ENCODE results near the gene PANK2.
"Not testable (repeated sequence)": the region's sequence is repeated elsewhere in the genome, so short reads cannot be mapped to it uniquely, and the experiment has no call there.

PANK2 gene

DNA sequence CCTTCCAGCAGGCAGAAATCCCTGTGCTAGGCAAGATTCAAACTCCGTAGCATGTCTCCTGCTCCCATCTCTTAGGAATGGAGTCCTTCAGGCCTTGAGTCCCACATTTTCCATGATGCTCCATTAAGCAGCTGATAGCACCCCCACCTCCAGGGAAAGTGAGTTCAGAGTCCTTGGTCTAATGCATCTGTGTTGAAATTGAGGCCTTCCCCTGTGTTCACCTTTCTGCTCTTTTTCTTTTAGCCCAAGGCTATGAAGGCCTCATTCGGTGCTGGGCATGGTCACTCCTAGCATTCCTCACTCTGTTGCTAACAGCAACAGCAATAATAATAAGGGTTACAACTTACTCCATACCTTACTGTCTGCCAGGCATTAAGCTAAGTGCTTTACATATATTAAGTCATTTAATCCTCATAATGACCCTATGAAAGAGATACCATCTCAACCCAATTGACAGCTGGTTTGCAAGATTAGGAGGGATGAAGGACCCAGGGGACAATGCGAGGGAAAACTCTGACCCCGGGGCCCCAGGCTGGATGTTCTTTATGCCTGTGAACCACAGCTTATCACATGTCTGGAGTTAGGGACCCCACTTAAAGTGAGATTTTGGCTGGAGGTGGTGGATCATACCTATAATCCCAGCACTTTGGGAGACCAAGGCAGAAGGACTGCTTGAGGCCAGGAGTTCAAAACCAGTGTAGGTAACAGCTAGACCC is 17.5 kb upstream of the PANK2 start:
- no peak for DNase-seq (ENCODE audit: low read depth)

DNA sequence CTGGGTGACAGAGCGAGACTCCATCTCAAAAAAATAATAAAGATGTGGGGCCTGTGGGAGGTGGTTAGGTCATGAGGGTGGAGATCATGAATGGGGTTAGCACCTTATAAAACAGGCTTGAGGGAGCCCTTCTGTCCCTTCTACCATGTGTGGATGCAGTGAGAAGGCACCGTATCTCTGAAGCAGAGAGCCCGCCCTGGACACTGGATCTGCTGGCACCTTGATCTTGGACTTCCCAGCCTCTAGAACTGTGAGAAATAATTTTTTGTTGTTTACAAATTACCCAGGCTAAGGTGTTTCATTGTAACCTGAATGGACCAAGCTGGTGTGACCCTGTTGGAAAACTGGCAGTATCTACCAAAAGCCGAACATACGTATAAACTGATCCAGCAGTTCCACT is 15.7 kb upstream of the PANK2 start:
- no peak for DNase-seq (ENCODE audit: low read depth)

- DNase-seq (ENCODE audit: low read depth): no peak
Measured at GRCh38 chr20:3874194-3874844, 14.9 kb upstream of the PANK2 start.

GRCh38 chr20:3875378-3875974 is 13.7 kb upstream of the PANK2 start:
- no peak for DNase-seq (ENCODE audit: low read depth)

DNA sequence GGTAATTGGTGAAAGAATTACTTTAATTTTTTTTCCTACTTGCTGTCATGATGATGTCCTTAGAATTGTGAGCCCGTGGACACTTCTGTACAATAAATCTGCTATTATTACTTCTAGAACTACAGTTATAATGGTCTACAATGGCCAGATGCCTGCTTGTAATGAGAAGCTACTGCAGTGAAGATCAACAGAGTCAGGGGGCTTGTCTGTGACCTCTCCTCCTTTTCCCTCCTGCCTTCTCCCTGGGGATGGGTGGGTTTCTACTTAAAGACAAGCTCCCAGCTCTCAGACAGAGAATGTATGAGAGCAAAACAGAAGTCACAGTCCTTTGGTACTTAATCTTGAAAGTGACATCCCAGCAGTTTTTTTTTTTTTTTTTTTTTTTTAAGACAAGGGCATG is 13.2 kb upstream of the PANK2 start:
- DNase-seq (ENCODE audit: low read depth): no peak

- DNase-seq (ENCODE audit: low read depth): no peak
Measured at GRCh38 chr20:3876676-3877075, 12.5 kb upstream of the PANK2 start.

- not testable (repeated sequence) for DNase-seq (ENCODE audit: low read depth)
Measured at GRCh38 chr20:3878921-3879274, 10.3 kb upstream of the PANK2 start.

GRCh38 chr20:3885715-3886114 is 3.5 kb upstream of the PANK2 start:
- DNase-seq (ENCODE audit: low read depth): no peak

- no peak for DNase-seq (ENCODE audit: low read depth)
Measured at GRCh38 chr20:3887876-3888620, 1.1 kb upstream of the PANK2 start.

DNA sequence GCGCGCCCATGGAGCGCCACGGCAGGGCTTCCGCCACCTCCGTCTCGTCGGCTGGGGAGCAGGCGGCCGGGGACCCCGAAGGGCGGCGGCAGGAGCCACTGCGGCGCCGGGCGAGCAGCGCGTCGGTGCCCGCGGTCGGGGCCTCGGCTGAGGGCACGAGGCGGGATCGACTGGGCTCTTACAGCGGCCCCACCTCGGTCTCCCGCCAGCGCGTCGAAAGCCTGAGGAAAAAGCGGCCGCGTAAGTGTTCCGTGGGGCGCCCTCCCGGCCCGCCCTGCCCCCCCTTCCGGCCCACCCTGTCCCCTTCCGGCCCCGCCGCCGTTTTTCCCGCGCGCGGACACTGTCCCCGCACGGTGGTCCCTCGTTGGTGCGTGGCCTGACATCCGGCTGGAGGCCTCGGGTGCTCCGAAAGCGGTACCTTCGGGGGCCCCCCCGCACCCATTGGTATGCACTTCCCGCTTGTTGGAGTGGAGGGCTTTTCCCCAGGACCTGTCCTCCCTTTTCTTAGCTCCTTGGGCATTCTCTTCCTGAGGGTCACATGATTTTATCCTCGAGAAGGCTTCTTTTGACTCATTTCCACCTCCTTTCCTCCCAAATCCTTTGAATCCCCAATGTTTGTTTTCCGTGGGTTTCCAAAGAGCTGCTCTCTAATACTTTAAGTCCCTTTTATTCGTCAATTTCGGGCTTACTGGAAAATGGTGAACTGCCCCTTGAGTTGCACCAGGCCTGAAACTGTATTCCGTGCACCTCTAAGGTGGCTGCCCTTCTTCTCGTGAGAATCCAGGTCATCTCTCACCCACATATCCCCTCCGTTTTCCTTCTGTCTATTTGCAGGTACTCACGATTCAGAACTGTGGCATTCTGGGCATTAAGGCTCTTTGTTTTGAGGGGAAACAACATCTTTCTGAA is 556 bp downstream of the PANK2 start:
- no peak for DNase-seq (ENCODE audit: low read depth)

DNA sequence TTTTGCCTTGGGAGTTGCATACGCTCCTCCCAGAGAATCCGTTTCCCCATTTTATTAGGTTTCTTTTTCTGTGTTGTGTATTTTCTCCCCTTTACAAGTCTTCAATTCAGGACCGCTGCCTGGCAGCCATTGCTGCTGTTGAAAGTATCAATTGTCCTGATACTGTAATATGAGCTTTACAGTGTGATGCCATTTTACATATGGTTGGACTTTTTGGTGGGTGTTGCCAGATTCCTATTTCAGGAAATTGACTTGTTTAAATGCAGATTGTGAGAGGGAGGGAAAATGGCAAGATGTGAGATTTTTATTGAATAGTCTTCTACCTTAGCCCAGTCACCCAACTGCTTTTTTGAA is 1.2 kb downstream of the PANK2 start:
- no peak for DNase-seq (ENCODE audit: low read depth)

GRCh38 chr20:3890999-3891929 is 2.1 kb downstream of the PANK2 start:
- DNase-seq (ENCODE audit: low read depth): no peak

GRCh38 chr20:3894796-3895195 is 5.6 kb downstream of the PANK2 start:
- no peak for DNase-seq (ENCODE audit: low read depth)

DNA sequence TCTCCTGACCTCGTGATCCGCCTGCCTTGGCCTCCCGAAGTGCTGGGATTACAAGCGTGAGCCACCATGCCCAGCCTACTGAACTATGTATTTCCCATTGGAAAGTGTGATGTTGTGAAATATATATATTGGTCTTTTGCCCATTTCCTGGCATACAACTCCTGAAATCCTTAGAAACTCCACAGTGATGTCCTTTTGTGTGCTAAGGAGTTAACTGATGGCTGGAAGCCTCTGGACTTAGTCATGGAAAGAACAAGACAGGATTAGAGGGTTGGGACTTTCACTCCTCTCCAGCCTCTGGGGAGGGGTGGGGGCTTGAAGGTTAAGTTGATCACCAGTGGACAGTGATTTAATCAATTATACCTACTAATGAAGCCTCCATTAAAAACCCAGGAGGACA is 7.1 kb downstream of the PANK2 start:
- DNase-seq (ENCODE audit: low read depth): no peak

GRCh38 chr20:3896853-3897583 is 7.8 kb downstream of the PANK2 start:
- DNase-seq (ENCODE audit: low read depth): no peak

DNA sequence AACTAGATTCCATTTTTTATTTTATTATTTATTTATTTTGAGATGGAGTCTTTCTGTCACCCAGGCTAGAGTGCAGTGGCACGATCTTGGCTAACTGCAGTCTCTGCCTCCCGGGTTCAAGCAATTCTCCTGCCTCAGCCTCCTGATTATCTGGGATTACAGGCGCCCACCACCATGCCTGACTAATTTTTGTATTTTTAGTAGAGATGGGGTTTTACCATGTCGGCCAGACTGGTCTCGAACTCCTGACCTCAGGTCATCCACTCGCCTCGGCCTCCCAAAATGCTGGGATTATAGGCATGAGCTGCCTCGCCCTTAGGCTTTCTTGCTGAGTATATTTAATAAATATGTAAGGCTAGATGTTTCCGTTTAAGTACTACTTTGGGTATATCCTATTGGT is 9.0 kb downstream of the PANK2 start:
- DNase-seq (ENCODE audit: low read depth): not testable (repeated sequence)

DNA sequence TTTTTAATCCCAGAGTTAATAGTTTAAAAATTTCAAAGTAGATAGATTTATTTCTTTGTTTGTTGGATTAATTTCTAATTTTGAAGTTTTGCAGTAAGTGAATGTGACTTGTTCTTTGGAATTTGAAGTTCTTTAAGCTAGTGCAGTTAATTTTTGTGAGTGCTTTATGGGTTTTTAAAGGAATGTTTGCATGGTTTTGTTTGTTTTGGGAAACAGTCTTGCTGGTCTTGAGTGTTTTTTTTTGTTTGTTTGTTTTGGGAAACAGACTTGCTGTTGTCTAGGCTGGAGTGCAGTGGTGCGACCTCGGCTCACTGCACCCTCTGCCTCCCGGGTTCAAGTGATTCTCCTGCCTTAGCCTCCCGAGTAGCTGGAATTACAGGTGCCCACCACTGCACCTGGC is 9.5 kb downstream of the PANK2 start:
- no peak for DNase-seq (ENCODE audit: low read depth)

GRCh38 chr20:3900187-3900604 is 11.0 kb downstream of the PANK2 start:
- no peak for DNase-seq (ENCODE audit: low read depth)

- DNase-seq (ENCODE audit: low read depth): no peak
Measured at GRCh38 chr20:3901028-3901705, 12.0 kb downstream of the PANK2 start.

Data from stimulated activated CD8-positive, alpha-beta memory T cell treated with anti-CD3 and anti-CD28 coated beads, Interleukin-7, amount 100 ng/mL, for 24 hours (primary cell).